NCI-H748 (cell line): ENCODE results near the gene SEPTIN5.
A peak's percentile ranks its signal among the peaks of the same experiment; 100 is the strongest.
"Not testable (repeated sequence)": the region's sequence is repeated elsewhere in the genome, so short reads cannot be mapped to it uniquely, and the experiment has no call there.

Experiments used
- DNase-seq: peaks from one replicate; lab custom pipeline; 2025; ENCODE audit not compliant: unreplicated experiment; lab: John Stamatoyannopoulos, UW

SEPTIN5 gene

DNA sequence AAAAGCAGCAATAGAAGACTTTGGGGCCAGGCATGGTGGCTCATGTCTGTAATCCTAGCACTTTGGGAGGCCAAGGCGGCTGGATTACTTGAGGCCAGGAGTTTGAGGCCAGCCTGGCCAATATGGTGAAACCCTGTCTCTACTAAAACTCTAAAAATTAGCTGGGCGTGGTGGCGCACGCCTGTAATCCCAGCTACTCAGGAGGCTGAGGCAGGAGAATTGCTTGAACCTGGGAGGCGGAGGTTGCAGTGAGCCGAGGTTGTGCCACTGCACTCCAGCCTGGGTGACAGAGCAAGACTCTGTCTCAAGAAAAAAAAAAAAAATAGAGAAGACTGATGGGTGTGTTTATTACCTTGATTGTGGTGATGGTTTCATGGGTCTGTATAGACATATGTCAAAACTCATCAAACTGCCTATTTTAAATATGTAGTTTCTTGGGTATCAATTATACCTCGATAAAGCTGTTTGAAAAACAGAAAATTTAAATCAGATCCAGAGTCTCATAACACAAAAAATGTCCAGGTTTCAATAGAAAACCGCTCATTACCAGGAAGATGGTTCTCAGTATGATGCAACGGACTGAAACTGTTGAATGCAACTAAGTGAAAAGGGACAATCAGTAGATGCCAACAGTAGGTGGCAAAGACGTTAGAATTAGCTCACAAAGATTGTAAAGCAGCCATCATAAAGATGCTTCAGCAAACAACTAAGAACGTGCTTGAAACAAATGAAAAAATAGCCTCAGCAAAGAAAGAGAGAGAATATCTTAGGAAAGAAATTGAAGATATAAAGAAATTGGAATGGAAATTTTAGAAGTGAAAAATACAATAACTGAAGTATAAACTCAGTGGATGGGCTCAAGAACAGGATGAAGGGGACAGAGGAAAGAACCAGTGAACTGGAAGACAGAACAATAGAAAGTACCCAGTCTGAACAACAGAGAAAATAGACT is 33.1 kb upstream of the SEPTIN5 start:
- no peak for DNase-seq

GRCh38 chr22:19681863-19682245 is 32.4 kb upstream of the SEPTIN5 start:
- DNase-seq = no peak

- no peak for DNase-seq
These were observed 27.4 kb upstream of the SEPTIN5 start for GRCh38 chr22:19686946-19687345.

GRCh38 chr22:19687561-19688300 is 26.6 kb upstream of the SEPTIN5 start:
- DNase-seq = peak; percentile 71

- no peak for DNase-seq
These were observed 25.7 kb upstream of the SEPTIN5 start for GRCh38 chr22:19688301-19689290.

GRCh38 chr22:19689408-19689807 is 24.9 kb upstream of the SEPTIN5 start:
- no peak for DNase-seq

DNA sequence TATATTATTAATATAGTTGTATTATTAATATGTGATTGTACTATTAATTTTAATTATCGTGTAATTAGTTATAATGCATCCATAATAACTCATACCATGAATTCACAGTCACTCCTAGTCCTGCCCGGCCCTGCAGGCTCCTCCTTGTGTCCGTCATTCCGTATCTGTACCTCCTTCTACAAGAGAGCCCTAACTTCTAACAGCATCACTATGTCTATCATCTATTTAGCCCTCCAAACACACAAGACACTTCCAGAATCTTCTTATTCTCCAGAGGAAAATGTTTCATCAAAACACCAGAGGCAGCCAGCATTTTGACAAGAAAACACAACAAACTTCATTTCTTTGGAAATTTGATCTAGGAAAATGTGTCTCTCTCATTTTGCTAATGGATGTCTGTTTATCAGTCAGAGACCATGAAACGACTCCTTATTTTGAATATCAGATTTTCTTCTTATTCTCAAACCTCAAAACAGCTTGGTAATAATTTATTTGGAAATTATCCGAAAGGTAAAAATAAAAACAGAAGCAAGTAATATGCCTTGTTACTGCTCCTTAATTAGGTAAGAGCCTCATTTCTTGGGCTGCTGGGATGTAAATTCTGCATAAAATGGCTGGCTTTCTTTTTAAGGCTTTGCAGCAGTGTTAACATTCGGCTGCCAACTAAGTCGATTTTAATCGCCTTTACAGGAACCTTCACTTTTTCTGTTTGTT is 23.1 kb upstream of the SEPTIN5 start:
- no peak for DNase-seq

GRCh38 chr22:19691721-19692341 is 22.5 kb upstream of the SEPTIN5 start:
- DNase-seq = no peak

GRCh38 chr22:19693581-19693980 is 20.7 kb upstream of the SEPTIN5 start:
- no peak for DNase-seq

DNA sequence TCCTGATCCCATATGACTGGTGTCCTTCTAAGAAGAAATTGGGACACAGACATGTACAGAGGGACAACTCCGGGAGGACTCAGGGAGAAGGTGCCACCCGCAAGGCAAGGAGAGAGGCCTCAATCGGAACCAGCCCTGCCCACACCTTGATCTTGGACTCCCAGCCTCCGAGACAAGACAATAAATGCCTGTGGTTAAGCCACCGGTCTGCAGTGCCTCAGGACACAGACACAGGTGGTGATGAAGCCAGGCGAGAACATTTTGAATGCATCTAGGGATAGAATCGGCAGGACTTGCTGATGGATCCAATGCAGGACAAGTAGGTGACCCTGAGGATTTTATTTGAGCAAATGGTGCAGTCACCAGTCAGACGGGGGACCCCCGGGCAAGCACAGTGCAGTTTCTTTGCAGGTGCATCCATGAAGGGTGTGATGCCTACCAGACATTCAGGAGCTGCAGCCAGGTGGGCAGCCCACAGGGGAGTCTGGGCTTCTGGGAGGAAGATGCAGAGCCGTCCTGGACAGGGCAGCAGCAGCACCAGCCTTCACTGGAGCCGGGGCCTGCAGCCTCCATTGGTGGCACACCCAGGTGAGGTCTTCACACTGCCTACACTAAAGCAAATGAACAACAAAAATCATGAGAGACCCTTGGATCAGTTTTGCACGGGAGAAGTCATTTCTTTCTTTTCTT is 20.2 kb upstream of the SEPTIN5 start:
- no peak for DNase-seq

GRCh38 chr22:19694696-19695095 is 19.6 kb upstream of the SEPTIN5 start:
- DNase-seq = no peak

DNA sequence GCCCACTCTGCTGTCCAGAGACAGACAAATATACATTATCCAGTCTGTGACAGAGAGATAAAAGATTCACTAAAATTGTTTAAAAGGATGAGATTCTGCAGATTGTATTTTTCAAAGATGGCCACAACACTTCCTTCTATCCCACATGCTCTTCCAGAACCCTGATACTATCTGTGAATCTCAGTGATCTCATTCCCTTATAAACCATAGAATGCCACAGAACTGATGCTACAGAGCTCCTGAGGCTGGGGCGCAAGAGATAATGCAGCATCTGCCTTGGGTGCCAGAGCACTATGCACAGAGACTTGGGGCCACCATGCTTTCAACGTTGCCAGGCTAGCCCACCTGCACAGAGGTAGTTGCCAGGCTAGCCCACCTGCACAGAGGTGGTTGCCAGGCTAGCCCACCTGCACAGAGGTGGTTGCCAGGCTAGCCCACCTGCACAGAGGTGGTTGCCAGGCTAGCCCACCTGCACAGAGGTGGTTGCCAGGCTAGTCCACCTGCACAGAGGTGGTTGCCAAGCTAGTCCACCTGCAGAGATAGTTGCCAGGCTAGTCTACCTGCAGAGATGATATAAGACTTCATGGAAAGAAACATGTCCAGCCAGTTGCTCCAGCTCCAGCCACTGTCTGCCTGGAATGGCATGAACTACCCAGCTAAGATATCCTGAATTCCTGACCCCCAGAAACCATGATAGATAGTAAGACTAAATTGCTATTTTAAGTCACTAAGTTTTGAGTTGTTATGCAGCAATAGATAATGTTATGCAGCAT is 17.6 kb upstream of the SEPTIN5 start:
- DNase-seq = no peak

DNA sequence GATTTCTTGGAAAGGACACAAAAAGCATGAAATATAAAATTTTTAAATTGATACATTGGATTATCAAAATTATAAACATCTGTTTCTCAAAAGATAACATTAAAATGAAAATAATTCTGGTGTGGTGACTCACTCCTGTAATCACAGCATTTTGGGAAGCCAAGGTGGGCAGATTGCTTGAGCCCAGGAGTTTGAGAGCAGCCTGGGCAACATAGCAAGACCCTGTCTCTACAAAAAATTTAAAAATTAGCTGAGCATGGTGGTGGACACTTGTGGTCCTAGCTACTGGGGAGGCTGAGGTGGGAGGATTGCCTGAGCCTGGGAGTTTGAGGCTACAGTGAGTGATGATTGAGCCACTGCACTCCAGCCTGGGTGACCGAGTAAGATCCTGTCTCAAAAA is 16.4 kb upstream of the SEPTIN5 start:
- DNase-seq = not testable (repeated sequence)

GRCh38 chr22:19700790-19701419 is 13.4 kb upstream of the SEPTIN5 start:
- no peak for DNase-seq

DNA sequence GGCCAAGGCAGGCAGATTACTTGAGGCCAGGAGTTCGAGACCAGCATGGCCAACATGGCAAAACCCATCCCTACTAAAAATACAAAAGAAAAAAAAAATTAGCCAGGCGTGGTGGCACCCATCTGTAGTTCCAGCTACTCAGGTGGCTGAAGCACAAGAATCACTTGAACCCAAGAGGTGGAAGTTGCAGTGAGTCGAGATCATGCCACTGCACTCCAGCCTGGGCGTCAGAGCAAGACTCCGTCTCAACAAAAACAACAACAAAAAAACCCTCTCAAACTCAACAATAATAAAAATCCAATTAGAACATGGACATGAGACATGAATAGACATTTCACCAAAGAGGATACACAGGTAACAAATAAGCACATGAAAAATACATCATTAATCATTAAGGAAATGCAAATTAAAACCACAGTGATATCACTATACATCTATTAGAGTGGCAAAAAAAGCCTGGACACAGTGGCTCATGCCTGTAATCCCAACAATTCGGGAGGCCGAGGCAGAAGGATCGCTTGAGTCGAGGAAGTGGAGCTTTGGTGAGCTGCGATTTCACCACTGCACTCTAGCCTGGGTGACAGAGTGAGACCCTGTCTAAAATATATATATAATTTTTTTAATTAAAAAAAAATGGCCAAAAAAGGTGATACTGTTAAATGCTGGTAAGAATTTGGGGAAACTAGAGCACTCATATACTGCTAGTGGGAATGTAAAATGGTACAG is 12.7 kb upstream of the SEPTIN5 start:
- DNase-seq = no peak

GRCh38 chr22:19703869-19704268 is 10.4 kb upstream of the SEPTIN5 start:
- DNase-seq = no peak

- no peak for DNase-seq
These were observed 9.8 kb upstream of the SEPTIN5 start for GRCh38 chr22:19704355-19705015.
